Measurements from ENCODE around the gene PDE6G.
"Not testable (repeated sequence)": the region's sequence is repeated elsewhere in the genome, so short reads cannot be mapped to it uniquely, and the experiment has no call there.

PDE6G gene

DNA sequence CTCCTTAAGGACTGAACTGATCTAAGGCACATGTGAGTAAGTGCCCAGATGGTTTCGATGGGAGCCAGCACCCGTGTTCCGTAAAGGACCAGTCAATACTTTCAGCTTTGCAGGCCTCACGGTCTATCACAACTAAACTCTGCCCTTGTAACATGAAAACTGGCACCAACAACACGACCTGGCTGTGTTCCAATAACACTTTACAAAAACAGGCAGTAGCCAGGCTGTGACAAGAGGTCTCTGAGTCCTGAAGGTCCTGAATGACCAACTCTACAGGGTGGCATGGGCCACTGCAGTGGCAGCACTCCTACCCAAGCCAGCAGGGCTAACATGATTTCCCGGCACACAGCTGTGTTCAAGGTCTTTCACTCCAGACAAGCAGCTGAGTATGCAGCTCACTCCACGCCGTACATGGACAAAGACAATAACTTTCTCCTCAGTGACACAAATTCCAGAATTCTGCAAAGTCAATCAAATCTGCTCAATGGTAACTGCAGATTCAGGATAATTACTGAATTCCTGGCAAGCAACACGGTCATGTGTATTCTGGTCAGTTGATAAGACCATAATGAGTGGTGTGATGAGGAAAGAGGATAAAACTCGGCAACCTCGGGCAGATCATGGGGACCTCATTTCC is 34.7 kb downstream of the PDE6G start:
- no peak for DNase-seq

DNA sequence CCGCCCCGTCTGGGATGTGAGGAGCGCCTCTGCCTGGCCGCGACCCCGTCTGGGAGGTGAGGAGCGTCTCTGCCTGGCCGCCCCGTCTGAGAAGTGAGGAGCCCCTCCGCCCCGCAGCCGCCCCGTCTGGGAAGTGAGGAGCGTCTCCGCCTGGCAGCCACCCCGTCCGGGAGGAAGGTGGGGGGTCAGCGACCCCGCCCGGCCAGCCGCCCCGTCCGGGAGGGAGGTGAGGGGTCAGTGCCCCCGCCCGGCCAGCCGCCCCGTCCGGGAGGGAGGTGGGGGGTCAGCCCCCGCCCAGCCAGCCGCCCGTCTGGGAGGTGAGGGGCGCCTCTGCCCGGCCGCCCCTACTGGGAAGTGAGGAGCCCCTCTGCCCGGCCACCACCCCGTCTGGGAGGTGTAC is 38.0 kb downstream of the PDE6G start:
- DNase-seq = not testable (repeated sequence)

GRCh38 chr17:81616877-81617276 is 39.5 kb downstream of the PDE6G start:
- DNase-seq = no peak

- no peak for DNase-seq
Measured at GRCh38 chr17:81615401-81615930, 40.9 kb downstream of the PDE6G start.

GRCh38 chr17:81612172-81612970 is 44.0 kb downstream of the PDE6G start:
- DNase-seq = no peak

GRCh38 chr17:81609541-81610311 is 46.6 kb downstream of the PDE6G start:
- DNase-seq = no peak

DNA sequence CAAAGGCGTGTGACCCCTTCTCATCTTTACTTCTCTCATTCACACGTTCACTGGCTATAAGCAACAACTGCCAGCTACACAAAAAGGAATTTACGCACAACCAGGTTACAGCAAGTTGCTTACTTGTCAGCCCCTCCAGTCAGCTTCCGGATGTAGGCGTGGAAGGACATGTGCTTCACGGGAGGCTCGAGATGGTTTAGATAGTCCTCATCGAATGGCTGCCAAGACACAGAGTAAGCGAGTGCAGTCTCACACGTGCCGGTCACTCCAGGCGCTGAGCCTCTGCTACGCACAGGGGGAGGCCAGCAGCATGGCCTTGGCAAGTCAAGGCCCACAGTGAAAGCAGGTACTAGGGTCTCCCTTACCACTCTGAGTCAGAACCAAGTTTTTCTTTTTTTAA is 47.7 kb downstream of the PDE6G start:
- DNase-seq = no peak

DNA sequence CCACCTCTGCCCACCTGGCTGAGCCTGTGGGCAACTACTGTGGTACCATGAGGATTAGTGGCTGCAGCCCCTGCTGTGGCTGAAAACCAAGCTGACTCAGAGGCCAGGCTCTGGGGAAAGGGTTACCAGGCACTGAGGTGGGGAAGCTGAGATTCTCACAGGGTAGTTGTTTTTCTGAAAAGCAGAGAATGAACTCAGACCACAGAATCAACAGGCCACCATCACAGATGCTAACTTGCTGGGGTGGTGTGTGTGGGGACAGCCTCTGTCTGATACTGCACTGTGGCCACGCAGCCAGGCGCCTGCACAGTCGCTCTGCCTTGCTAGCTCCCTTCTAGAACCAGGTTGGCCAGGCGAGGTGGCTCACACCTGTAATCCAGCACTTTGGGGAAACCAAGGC is 48.3 kb downstream of the PDE6G start:
- DNase-seq = no peak

- no peak for DNase-seq
Measured at GRCh38 chr17:81607431-81607830, 48.9 kb downstream of the PDE6G start.

DNA sequence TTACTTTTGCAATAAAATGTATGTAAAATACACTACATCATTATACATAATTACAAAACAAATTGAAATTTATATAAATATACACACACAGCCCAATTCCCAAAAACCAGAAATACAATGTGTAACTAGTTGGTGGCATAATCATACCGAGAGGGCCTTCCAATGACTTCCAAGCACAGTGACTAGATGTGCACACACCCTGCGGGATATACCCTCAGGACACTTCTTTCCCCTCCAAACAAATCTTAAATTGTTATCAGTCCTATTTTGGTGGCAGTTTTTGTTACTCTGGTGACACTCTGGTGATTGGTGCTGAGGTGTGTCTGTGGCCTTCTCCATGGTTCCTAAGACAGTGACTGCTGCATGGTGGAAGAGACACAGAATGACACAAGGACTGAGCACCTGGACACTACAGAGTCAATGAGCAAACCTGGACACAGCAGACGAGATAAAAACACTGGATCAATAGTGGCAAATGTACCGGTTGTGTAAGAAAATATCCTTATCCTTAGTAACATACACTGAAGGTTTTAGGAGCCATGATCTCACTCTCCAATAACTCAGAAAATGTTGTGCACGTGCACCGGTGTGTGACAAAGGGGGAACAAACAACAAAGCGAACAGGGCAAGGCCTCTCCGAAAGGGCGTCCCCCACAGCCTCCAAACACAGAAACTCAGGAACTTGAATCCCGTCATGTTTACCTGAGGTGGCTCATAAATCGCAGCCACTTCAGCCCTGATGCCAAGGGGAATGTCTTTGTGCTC is 52.3 kb downstream of the PDE6G start:
- no peak for DNase-seq

DNA sequence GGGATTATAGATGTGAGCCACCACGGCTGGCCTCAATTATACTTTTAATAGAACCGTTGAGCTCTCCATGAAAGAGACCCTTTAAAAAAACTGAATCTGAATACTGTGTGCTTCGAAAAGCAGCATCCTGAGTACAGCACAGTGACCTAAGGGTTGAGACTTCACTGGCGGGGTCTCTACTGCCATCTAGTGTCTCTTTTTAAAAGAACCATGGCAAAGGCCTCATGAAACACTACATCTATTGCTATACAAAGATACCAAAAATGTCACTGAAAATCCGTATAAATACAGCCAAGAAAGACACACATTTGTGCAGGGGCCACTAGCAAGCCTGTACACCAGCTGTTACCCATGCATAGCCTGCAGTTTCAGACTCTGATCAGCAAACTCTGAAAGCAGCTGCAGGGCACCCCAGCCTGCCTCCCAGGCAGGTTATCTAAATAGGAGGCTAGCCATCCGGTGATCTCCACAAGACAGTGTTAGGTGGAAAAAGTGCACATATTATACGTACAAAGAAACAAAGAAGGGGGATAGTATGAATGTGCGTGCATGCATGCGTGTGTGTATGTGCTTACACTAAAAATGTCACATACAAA is 54.7 kb downstream of the PDE6G start:
- DNase-seq = peak; percentile 75 to 81
